Measurements from ENCODE around the gene RBM7.

RBM7 gene, protein sequence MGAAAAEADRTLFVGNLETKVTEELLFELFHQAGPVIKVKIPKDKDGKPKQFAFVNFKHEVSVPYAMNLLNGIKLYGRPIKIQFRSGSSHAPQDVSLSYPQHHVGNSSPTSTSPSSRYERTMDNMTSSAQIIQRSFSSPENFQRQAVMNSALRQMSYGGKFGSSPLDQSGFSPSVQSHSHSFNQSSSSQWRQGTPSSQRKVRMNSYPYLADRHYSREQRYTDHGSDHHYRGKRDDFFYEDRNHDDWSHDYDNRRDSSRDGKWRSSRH

DNA sequence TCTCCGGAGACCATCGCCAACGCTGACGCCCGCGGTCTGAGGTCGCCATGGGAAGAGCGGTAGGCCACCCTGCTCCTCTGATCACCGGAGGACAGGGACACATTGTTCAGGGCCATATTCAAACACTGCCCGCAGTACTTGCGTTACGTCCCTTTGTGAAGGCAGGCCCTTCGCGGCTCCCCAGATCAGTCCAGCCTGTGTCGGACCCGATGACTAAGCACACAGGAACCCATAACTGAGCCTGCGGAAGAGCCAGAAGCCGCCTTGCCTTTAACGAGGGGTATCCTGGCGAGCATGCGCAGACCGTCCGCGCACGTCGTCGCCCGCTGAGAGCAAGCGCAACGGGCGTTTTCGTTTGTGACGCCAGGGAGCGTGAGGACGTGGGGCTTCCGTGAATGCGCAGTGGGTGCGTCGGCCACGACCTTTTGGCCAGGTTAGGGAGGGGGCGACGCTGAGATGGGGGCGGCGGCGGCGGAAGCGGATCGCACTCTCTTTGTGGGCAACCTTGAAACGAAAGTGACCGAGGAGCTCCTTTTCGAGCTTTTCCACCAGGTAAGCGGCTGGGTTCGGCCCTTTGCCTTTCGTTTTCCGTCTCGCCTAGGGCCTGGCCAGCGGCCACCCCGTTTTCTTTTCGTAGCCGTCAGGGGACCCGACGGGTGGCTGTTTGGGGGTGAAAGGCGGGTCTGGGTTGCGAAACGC lies at the start of gene RBM7, which contains the start of gene C11orf71:
Gene RBM7, plus strand, starts transcription at position 451 of the 699 bp plus-strand sequence. Its CDS starts 6 bp downstream, at position 457.
Gene C11orf71, minus strand, starts transcription at position 296 of the 699 bp plus-strand sequence. Its CDS starts 180 bp downstream, at position 116.
- DNase-seq = peak; percentile 98

DNA sequence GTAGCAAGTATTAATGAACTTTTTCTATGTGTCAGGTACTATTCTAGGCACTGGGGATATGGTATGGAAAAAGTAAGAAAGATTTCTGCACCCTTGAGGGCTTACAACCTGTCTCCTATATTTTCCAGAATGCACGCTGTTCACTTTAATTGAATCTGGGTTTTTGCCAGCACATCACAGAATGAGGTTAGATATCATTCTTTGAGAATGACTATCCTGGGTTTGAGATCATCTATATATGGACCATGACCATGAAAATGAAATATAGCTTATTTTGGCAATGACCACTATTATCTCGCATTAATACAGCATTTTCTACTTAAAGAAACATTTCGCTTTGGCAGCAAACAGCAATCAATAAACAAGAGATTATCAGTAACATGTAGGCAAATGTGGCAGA lies 47.0 kb upstream of the RBM7 start:
- no peak for DNase-seq

DNA sequence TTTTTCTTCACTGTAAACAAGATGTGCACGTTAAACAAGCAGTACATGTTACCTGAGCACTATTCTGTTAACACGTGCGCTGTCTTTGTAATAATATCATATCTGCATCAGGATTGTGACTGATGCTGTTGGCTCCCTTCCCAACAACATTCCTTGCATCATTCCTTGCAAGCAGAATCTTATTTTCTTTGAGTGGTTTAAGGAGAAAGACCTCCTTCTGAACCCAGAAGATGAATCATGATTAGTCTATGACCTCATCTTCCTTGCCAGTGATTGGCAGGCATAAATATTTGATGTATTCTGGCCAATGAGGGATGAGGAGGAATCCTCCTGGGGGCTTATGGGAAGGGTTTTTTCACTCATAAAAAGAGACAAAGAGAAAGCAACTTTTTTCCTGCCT lies 46.4 kb upstream of the RBM7 start:
- DNase-seq = no peak

DNA sequence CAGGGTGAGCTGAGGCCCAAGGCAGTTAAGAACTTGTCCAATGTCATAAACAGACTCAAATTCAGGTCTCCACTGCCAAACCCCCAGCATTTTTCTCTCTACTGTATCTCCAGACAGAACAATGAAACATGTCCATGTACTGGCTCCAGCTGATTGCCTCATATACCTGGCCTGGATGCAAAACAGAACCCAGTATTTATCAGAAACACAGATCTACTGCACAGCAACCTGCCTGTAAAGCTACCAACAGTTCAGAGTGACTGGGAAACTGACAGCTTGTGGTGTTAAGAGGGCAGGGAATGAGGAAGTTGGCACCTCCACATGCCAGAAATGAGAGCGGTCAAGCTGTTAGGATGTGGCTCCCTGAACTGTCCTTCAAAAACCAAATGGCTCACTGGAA lies 41.8 kb upstream of the RBM7 start:
- peak; percentile 7 for DNase-seq

DNA sequence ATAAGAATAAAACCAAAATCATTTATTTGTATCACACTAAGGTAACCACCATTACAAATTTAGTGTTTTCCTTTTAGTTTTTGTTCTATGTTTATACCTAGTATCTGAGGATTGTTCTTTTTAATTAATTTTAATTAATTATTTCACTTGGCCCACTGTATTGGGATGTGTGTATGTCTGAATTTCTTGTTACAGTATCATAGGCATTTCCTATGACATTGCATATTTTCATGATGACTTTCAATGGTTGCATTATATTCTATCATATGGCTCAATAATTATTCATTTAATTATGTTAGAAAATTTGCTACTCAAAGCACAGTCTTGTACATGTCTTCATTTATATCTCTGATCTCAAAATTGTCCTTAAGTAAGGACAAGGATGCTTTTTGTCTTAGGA lies 41.1 kb upstream of the RBM7 start:
- DNase-seq = no peak

DNA sequence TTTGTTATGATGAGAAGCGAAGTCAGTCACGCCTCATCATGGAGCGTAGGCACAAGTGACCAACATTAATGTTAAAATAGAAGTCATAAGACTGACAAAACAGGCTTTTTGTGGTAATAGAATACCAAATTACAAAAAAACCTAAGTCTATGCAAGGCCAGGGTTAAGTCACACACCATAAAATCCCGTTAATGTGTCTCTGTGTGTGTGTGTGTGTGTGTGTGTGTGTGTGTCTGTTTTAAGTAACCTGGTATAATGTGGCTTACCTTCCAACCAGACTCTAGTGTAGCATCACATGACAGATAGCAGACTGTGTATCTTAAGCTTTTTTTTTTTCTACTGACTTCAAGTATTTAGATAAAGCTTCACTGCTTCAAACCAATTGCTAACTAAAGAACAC lies 38.1 kb upstream of the RBM7 start:
- DNase-seq = no peak

DNA sequence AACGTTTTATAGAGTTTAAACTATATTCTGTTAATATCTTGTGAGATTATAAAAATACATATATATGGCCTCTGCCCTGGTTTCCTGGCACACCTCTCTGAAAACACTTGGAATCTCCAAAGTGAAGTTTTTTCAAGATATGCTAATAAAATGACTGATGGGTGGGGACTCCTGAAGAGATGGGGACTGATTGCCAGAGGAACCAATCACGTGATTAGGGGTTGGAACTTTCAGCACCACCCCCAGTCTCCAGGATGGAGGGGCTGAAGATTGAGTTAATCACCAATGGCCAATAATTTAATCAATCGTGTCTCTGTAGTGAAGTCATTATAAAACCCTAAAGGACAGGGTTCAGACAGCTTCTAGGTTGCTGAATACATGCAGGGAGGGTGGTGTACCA lies 37.5 kb upstream of the RBM7 start:
- DNase-seq = no peak

DNA sequence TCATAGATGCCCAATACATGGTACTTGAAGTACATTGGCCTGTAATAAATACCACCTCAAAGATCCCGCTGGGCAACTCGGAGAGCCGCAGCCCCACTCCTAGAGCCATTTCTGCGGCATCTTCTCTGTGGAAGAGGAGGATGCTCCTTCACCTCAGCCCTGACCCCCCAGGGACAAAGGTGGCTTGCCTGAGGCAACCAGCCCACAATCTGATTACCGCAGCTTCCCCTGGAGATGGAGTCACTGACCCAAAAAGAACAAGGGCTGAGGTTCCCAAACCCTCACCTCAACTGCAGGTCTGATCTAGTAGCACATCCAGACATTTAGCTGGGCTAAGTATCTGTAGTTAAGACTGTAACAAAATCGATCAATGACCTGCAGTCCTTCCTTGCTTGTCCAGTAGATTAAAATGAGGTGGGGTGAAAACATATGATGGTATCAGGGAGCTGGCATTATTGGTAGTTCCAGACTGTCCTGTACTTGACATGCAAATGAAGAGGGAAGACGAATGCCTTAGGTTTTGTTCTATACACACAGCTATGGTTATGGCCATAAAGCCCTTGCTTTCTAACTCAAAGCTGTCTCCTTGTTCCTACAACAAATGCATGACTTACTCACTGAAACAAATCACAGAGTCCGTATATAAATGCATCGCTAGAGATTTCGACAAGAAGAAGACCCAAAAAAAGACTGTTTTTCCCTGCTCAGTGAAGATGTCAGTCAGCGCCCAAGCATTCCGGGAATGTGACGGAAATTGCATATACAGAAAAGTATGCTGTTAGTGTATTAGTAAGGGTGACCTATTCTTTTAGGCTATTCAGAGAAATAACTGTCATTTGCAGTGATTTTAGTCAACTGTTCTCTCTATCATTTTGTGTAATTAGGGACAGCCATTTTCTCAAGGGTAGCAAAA lies 33.9 kb upstream of the RBM7 start:
- no peak for DNase-seq

DNA sequence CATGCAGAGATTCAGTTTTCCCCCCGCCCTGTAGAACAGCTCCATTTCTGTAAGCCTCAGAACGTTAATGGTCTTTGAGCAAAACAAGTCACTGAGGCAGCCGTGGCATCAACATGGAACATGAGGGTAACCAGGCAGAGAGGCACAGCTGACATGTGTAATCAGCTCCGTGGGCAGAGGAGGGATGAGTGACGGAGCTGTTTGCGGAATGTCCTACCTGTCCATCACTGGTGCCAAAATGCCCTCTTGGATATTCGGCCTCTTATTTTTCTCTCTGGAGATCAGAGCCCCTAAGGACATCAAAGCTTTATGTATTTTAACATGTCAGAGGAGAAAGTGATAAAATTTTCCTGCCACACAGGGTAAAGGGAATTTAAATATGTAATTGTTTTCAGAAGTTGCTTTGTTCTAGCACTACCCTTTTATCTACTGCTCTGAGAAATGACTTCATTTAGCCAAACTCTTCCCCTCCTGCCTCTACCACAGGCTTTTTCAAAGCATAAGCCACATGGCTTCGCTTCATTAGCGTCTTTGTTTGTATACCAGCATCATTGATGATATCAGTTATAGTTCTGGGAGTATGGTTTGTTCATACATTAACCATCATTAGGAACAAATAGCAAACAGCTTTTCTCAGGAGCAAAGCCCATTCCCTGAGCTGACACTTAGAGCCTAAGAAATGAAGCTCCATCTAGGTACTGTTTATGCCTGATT lies 33.1 kb upstream of the RBM7 start:
- no peak for DNase-seq

DNA sequence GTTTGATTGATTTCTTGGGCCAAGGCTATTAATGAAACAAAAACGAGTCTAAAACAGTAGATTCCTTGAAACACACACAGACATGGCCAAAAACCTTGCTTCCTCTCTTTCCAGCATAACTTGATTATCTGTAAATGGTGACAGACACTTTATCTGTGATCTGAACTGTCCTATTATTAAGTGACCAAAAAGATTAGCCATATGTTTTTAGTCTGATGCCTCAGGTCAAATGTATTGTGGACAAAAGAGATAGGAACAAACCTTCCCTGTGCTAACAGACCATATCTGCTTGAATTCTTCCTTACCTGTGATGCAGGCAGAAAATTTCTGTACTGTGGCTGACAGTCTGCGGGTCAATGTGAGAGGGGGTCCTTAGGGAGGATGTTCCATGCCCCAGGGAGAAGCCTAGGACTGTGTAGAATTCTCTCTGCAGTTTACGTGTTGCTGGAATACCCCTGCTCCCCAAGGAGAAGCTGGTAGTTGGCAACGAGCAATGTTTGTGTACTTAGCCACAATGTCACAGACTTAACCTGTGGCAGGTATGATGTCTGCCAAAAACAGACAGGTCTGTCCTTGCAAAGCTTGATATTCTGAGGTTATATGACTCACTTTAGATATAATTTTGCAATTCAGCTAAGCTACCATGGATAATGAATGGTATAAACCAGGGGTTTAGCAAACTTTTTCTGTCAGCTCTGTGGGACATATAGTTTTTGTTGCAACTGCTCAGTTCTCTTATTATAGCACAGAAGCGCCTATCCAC lies 31.4 kb upstream of the RBM7 start:
- no peak for DNase-seq

DNA sequence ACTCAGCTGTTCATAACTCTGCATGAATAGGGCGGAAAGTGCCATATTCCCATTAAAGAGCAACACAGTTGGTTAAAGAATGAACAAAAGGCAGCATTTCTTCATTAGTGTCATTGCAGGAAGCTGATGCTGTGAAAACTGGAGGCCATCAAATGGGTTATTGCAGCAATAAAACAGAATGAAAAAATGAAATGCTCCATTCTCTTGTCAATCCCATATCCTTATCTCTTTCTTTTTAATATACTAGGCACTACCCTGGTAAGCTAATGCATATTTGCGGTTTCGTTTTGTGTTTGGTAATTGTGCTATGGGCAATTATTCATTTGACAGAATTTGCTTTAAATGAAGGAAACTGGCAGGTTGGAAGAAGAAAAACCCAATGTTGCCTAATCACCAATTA lies 25.4 kb upstream of the RBM7 start:
- no peak for DNase-seq

DNA sequence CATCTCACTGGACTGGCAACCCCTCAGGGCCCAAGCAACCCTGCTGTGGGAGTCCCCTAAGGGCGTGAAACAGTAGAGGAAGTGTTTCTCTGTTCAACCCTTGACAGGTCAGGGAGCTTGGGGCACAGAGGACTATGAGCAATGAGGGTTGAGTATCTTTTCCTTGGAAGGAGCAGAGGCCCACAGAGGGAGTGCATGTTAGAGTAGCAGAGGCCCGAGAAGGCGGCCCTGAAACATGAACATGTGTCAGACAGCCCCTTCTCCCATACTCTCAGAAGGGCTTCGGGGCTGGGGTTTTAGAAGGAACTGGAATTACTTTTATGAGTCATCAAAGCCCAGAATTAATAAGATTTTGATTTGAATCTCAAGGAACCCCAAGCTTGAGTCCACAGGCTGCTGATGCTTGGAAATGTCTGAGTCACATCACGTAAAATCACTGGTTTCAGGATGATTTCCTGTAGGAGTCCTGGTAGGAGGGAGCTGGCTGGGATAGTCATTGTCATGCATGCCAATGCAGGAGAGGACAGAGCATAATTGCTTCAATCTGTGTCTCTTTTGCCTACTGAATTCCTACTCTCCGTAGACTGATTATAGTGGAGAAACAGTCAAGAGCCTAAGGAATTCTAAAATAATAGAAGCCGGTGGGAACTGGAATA lies 22.7 kb upstream of the RBM7 start:
- DNase-seq = no peak

DNA sequence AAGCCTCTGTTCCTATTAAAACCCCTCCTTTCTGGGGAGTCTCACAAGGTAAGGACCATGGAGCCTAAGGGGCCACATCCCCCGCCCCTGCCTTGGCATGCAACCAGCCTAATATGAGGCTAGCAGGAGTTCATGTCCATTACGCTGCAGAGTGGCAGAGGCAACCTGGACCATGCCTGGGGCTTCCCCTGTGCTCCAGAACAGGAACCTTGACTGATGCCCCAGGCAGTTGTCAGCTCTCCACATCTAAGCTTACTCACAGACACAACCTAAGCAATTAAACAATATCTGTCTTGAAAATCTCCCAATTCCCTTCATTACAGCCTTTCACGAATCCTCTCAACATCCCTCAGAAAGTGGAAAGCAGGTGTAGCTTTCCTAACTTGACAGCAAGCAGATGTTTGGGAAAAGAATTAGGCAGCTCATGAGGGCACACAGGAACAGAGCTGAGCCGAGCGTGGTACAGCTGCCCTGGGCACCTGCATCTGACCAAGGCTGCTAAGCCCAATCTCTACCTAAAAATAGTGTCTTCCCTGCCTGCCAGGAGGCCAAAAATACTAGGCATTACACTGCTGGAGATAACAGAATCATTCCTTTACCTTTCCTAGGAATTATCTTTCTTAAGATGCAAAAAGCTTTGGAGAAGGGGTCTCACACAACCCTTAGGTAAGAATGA lies 20.9 kb upstream of the RBM7 start:
- no peak for DNase-seq

DNA sequence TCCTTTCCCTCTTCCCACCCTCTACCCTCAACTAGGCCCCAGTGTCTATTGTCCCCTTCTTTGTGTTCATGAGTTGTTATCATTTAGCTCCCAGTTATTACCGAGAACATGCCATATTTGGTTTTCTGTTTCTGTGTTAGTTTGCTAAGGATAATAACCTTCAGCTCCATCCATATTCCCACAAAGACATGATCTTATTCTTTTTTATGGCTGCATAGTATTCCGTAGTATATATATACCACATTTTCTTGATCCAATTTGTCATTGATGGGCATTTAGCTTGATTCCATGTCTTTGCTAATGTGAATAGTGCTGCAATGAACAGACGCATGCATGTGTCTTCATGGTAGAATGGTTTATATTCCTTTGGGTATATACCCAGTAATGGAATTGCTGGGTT lies 18.0 kb upstream of the RBM7 start:
- DNase-seq = no peak

DNA sequence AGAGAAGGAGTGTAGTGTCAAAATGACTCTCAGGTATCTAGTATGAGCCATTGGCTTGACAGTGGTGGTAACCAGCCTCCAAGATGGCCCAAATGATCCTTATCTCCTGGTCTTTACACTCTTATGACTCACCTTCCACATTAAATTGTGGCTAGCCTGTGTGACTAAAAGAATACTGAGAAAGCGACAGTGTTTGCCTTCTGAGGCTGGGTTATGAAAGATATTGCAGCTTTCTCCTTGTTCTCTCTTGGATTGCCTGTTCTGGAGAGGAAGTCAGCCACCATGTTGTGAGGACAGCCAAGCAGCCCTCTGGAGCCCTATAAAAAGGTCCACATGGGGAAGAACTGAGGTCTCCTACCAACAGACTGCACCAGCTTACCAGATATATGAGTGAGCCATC lies 16.0 kb upstream of the RBM7 start:
- no peak for DNase-seq

DNA sequence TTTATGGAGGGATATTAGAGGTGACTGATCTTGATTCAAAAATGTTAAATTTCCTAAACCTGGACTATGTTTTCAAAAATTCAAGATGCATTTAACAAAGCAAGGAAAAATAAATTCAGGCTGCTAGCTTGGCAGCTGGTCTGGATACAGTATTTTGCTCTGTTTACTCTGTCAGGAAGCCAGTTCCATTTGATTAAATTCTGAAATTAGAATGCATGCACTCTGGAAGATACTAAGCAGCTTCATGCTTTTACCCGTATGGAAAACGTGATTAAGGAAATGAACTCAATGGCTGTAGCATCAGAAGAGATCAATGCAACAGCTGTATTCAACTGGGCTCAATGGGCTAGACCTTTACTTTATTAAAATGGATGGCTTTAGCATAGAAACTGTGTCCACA lies 14.3 kb upstream of the RBM7 start:
- DNase-seq = no peak

DNA sequence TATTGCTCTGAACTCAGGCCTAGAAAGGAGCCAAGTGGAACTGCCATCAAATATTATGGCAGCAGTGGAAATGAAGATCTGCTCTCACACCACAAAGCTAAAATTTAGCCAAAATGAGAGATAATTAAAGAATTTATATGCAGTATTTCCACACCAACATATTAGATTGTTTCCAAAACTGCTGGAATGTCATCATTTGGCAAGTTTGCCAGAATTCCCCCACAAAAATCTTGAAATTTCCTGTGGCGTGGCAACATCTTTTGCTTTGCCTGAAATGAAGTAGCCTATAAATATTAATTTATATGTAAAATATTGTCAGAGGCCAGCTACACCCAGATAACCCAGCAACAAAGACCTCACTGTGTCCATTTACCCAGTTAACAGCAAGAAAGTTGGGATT lies 13.9 kb upstream of the RBM7 start:
- no peak for DNase-seq

DNA sequence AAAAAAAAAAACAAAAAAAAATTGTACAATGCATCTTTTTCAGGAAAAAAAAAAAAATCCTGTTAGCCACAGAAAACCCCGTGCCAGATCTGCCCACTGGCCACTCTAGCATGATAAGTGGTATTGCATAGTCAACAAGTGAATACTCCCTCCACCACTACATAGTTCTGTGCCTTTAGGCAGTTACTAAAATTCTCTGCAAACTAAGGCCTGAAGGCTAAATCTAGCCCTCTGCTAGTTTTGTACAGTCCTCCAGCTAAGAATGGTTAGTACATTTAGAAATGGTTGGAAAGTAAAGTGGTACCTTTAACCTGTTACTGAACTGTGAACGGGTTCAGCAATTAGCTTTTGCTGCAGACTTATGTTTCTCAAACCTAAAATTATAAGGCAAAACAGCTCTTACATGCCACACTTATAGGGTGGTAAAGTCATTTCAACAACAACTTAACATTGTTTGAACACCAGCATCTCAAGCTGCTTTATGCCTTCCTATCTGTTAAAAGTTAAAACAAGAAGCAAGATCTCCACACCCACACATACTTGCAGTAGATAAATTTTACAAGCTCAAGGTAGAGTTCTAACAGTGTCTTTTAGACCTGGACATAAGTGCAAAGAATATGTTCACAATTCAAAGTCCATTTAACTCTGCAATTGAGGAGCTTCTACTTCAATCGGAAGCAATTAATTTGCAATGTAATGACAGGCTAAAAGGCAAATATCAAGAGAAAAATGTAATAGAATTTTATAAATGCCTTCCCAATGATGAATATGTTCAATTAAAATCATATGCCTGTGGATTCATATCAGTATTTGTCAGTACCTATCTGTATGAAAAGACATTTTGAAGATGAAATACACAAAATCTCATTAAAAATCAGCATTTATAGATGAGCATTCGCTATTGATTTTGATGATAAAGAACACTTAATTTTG lies 7.5 kb upstream of the RBM7 start:
- DNase-seq = no peak

DNA sequence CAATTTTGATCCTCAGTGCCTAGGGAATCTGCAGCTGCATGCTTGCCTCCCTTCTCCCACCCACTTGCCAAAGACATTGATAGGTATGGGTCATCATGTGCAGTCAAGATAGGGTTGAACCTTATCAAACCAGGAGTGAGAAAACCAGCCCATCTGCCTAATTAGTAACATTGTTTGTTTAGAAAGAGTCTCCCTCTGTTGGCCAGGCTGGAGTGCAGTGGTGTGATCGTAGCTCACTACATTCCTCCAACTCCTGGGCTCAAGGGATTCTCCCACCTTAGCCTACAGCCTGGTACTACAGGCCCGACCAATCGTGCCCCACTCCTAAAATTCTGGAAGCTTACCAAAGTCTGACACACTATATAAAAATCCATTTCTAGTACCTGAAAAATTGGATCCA lies 4.7 kb upstream of the RBM7 start:
- DNase-seq = peak; percentile 71

DNA sequence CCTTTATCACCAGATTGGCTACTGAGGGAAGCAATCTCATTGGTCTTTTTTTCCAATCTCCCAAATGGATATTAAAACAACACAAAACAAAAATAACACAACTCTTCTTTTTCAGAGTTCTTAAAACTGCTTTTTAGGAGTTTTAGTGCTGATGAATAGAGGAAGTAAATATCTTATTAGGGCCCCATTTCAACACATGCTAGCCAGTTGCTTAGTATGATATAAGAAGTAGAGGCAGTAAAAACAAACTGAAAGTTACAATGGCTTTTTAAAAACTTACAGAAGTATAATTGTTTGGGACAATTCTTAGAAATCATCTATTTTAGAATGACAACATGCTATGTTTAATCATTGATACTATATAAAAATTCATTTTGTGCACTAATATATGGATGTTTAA lies 3.5 kb upstream of the RBM7 start:
- DNase-seq = no peak

All from hematopoietic multipotent progenitor cell treated with erythropoietin and hydrocortisone succinate and interleukin-3 and kit ligand, for 8 days (in vitro differentiated cells).